PC-3 (cell line): ENCODE data around the gene STAT6.

Experiments
- CTCF ChIP-seq: fragments of 300-600 bp; sonication (generic); conservative IDR thresholded peaks from 2 replicates; pipeline ENCODE4 v1.5.1; 2017; ENCODE audit warnings: antibody characterized with exemption, low read depth, mild to moderate bottlenecking, low read length
- EZH2 ChIP-seq: fragments of 300-600 bp; sonication (generic); IDR thresholded peaks from one replicate; pipeline ENCODE4 v1.6.1; 2017; ENCODE audit warnings: antibody characterized with exemption, mild to moderate bottlenecking, low read length; ENCODE audit not compliant: unreplicated experiment

GRCh38 chr12:57119294-57120085, 8.3 kb upstream of the STAT6 start:
- TF ChIP-seq CTCF, result no peak
- no peak for TF ChIP-seq EZH2
